ENCODE data around the gene U2AF2.

GRCh38 chr19:55697069-55697440 lies 42.2 kb downstream of the U2AF2 start:
- TF ChIP-seq EZH2 (IDR thresholded peaks at IDR 0.05; ENCODE audit: borderline replicate concordance, low read depth, low read length) (no peak), MAFG (tag; conservative IDR thresholded peaks at IDR 0.05) (no peak)

Measured in K562 (cell line).